Large intestine (tissue), 3 donors: ENCODE data around the gene C2orf49. TPM values are rescaled to one million over a fixed set of nuclear protein-coding genes. Genes with fewer than 3 reads are reported as not detected.
A peak's percentile ranks its signal among the peaks of the same experiment; 100 is the strongest.

Source experiments
- DNase-seq, 2 donors: peaks; one replicate each; pipeline versions ENCODE4 v3.0.0 to v3.0.0-alpha.2; 2013
- H3K27ac ChIP-seq: one replicate; pipeline ENCODE4 v1.5.1; 2013; ENCODE audit warnings: low read length
- H3K27me3 ChIP-seq: 2 replicates; pipeline ENCODE4 v1.6.1; 2013; ENCODE audit warnings: low read length; ENCODE audit not compliant: control insufficient read depth, insufficient read depth
- H3K36me3 ChIP-seq: 2 replicates; pipeline ENCODE4 v1.6.1; 2013; ENCODE audit warnings: low read length; ENCODE audit not compliant: control insufficient read depth, insufficient read depth
- H3K4me1 ChIP-seq: one replicate; pipeline ENCODE4 v1.6.1; 2013; ENCODE audit warnings: low read length; ENCODE audit not compliant: control insufficient read depth, insufficient read depth
- H3K4me3 ChIP-seq: one replicate; pipeline ENCODE4 v1.5.1; 2013; ENCODE audit warnings: low read length
- H3K9me3 ChIP-seq: one replicate; pipeline ENCODE4 v1.6.1; 2013; ENCODE audit warnings: mild to moderate bottlenecking, low read depth, low read length, moderate library complexity; ENCODE audit not compliant: control insufficient read depth
- WGBS: methylation state at CpG from one replicate; pipeline ENCODE4 v1.1.5; 2013; ENCODE audit warnings: low lambda C conversion rate; ENCODE audit not compliant: insufficient coverage; 5-methylcytosine and 5-hydroxymethylcytosine counted together
- polyA plus RNA-seq: library from polyadenylated mRNA; unstranded; fragments of 120-200 nt; gene quantifications from one replicate; pipeline ENCODE4 v1.2.1, GENCODE V29; 2013

The C2orf49 gene
- polyA plus RNA-seq, 1 donor, result 21.7 TPM

GRCh38 chr2:105391763-105392662 is 54.7 kb downstream of the C2orf49 start:
- Histone ChIP-seq H3K36me3 (no peaks in the 10 kb centered on the region), H3K4me1 (no peaks in the 10 kb centered on the region), H3K27me3 (no peaks in the 10 kb centered on the region), H3K9me3 (no peaks in the 10 kb centered on the region), H3K27ac (no peak overlapping the region), H3K4me3 (no peak overlapping the region)
- DNase-seq, result no peak
- WGBS, result 100% methylated on average over 1 of the region's 9 CpGs

- no peaks in the 10 kb centered on the region for H3K4me1 ChIP-seq
- H3K27ac ChIP-seq, result no peak overlapping the region
- WGBS, result 100% methylated on average over 2 of the region's 13 CpGs
- no peak overlapping the region for H3K4me3 ChIP-seq
- H3K9me3 ChIP-seq, result no peaks in the 10 kb centered on the region
- no peak for DNase-seq
- H3K27me3 ChIP-seq, result peaks cover 7% of the 10 kb centered on the region
- no peaks in the 10 kb centered on the region for H3K36me3 ChIP-seq
Observed at GRCh38 chr2:105393373-105394055, 56.2 kb downstream of the C2orf49 start.

GRCh38 chr2:105394951-105395611 is 57.7 kb downstream of the C2orf49 start:
- Histone ChIP-seq H3K36me3 (no peaks in the 10 kb centered on the region), H3K4me1 (peaks cover 2% of the 10 kb centered on the region), H3K27ac (no peak overlapping the region), H3K4me3 (no peak overlapping the region), H3K9me3 (peaks cover 6% of the 10 kb centered on the region), H3K27me3 (peaks cover 19% of the 10 kb centered on the region)
- WGBS, result no CpG with 5 or more reads among the region's 12 CpGs
- no peak for DNase-seq

GRCh38 chr2:105395691-105396090 is 58.4 kb downstream of the C2orf49 start:
- no peak overlapping the region for H3K4me3 ChIP-seq
- WGBS, result no CpG with 5 or more reads among the region's 7 CpGs
- no peak overlapping the region for H3K27ac ChIP-seq
- peaks cover 6% of the 10 kb centered on the region for H3K9me3 ChIP-seq
- no peak for DNase-seq
- no peaks in the 10 kb centered on the region for H3K36me3 ChIP-seq
- H3K27me3 ChIP-seq, result peaks cover 22% of the 10 kb centered on the region
- peaks cover 2% of the 10 kb centered on the region for H3K4me1 ChIP-seq

GRCh38 chr2:105396254-105397024 is 59.1 kb downstream of the C2orf49 start:
- Histone ChIP-seq H3K9me3 (peaks cover 6% of the 10 kb centered on the region), H3K36me3 (no peaks in the 10 kb centered on the region), H3K4me3 (no peak overlapping the region), H3K27ac (no peak overlapping the region), H3K27me3 (peaks cover 22% of the 10 kb centered on the region), H3K4me1 (peaks cover 2% of the 10 kb centered on the region)
- 100% methylated on average over 1 of the region's 12 CpGs for WGBS
- DNase-seq, result peak in 1 of 2 donors; percentile 56

- Histone ChIP-seq H3K36me3 (no peaks in the 10 kb centered on the region), H3K4me3 (peak overlapping the region; percentile 65), H3K4me1 (peaks cover 2% of the 10 kb centered on the region), H3K27me3 (peaks cover 22% of the 10 kb centered on the region), H3K9me3 (peaks cover 6% of the 10 kb centered on the region), H3K27ac (no peak overlapping the region)
- WGBS, result 100% methylated on average over 1 of the region's 13 CpGs
- DNase-seq, result no peak
Observed at GRCh38 chr2:105397025-105397722, 59.8 kb downstream of the C2orf49 start.

- H3K27ac ChIP-seq, result no peak overlapping the region
Observed at GRCh38 chr2:105397953-105398335, 60.6 kb downstream of the C2orf49 start.

GRCh38 chr2:105398336-105399206 is 61.2 kb downstream of the C2orf49 start, which contains the start of gene FHL2:
TSS of gene FHL2 (minus strand) at chr2:105399051. CDS start at chr2:105386516, 12,535 bp downstream.
- H3K9me3 ChIP-seq, result peaks cover 6% of the 10 kb centered on the region
- WGBS, result no CpG with 5 or more reads among the region's 74 CpGs
- H3K27me3 ChIP-seq, result peaks cover 22% of the 10 kb centered on the region
- peaks cover 10% of the 10 kb centered on the region for H3K4me1 ChIP-seq
- peak within 1 kb of the TSS; percentile 65 for H3K4me3 ChIP-seq
- H3K36me3 ChIP-seq, result no peaks in the 10 kb centered on the region
- DNase-seq, result peak; percentile 75 to 86
- peak within 1 kb of the TSS; percentile 46 for H3K27ac ChIP-seq

More at GRCh38 chr2:105397953-105398335, 60.6 kb downstream of the C2orf49 start:
- WGBS, result 45% methylated on average over 2 of the region's 6 CpGs
- peaks cover 6% of the 10 kb centered on the region for H3K9me3 ChIP-seq
- H3K4me3 ChIP-seq, result peak overlapping the region; percentile 65
- peaks cover 22% of the 10 kb centered on the region for H3K27me3 ChIP-seq
- peaks cover 3% of the 10 kb centered on the region for H3K4me1 ChIP-seq
- no peaks in the 10 kb centered on the region for H3K36me3 ChIP-seq
- DNase-seq, result no peak
